Measurements from ENCODE around the gene MRAS.
A peak's percentile ranks its signal among the peaks of the same experiment; 100 is the strongest.
"Not testable (repeated sequence)": the region's sequence is repeated elsewhere in the genome, so short reads cannot be mapped to it uniquely, and the experiment has no call there.

MRAS gene

DNA sequence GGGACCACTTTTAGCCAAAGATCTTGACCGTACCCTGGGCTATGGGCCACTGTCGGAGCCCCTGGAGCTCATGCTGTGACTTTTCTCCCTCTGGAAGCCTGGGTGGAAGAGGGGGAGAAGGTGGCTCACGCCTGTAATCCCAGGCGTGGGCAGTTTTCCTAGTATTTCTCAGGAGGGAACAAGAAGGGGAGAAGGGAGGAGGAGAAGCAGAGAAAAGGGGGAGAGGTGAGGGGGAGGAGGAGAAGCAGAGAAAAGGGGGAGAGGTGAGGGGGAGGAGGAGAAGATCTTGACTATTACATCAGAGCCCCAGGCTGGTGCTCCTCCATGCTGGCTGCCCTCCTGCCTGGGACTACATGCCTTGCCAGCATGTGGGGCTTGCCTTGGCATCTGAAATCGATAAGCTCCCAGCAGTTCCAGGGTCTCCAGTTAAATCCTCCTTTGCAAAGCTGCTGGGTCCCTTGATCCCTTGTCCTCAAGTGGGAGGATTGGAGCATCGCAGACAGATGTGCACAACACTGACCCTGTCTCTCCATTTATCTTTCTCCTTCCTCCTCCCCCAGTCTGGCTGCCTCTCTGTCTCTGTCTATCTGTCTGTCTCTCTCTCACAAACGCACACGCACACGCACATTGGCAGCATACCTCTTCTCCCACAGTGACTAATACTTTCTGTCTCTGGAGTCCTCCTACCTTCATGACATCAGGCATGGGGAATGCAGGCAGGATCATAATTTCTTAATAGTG, 41.6 kb downstream of the MRAS start:
- no peak for DNase-seq (ENCODE audit: low read depth in 2 of 2)

DNA sequence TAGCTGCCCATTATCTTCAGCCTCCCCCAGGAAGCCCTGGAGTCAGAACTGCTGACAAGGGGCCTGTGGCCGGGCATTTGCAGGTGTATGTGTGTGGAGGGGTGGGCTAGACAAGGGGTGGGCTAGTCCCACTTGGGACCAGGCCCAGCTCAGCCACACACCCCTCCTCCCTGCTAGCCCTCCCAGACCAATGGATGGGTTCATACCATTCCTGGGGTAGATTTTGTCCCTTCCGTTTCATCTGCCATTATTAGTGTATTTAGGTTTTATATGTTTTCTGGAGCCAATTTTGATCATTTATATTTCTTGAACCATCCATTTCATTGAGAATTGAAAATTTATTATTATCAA, 42.2 kb downstream of the MRAS start:
- no peak for DNase-seq (ENCODE audit: low read depth in 2 of 2)

GRCh38 chr3:138394156-138394555, 45.8 kb downstream of the MRAS start:
- DNase-seq (ENCODE audit: low read depth in 2 of 2), result no peak

- no peak for DNase-seq (ENCODE audit: low read depth in 2 of 2)
Measured at GRCh38 chr3:138394686-138395085, 46.3 kb downstream of the MRAS start.

GRCh38 chr3:138395865-138396751, 47.7 kb downstream of the MRAS start:
- no peak for DNase-seq (ENCODE audit: low read depth in 2 of 2)

DNA sequence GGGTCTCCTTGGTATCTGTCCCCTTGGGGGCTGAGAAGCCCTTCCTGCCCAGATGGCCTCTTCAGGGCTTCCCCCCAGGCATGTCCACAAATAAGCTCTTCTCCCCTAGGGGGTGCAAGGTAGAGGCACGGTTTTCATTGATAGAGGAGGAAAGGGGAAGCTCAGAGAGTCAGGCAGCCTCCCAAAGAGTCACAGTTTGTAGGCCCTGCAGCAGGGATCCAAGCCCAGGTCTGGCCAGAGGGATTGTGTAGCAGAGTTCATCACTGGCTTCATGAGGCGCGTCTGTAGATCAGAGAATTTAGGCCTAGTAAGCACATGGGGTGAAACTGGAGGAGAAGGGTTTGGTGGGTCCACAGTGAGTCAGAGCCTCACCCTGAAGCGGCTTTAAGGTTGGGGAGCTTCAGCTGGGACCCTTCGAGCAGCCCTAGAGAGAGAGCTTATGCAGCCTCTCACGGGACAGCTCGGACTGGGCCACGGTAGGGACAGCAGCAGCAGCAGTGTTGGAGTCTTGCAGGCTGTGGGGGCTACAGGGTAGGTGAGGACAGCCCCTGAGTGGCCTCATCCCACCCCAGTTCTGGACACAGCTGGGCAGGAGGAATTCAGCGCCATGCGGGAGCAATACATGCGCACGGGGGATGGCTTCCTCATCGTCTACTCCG, 48.5 kb downstream of the MRAS start:
- DNase-seq (ENCODE audit: low read depth in 2 of 2), result no peak

- no peak for DNase-seq (ENCODE audit: low read depth in 2 of 2)
Measured at GRCh38 chr3:138397983-138398382, 49.6 kb downstream of the MRAS start.

- DNase-seq (ENCODE audit: low read depth in 2 of 2), result no peak
Measured at GRCh38 chr3:138398791-138399575, 50.6 kb downstream of the MRAS start.

- DNase-seq (ENCODE audit: low read depth in 2 of 2), result no peak
Measured at GRCh38 chr3:138399766-138400165, 51.4 kb downstream of the MRAS start.

DNA sequence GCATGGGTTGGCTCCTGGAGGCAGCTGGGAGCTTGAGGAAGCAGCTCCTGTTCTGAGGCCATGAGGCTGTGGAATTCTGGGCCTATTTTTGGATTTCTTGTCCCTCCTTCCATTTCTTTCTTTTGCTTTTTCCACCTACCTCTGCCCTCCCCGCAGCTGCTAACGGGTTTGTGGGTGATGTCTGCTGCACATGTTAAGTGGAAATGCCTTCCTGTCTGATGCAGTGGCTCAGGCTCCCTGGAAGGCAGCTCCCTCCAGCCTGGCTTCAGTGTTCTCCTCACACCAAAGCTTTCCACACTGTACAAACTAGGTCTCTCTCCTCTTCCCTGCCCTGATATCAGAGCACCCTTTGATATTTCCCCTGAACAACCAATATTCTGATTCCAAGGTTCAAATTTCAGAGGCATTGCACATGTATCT, 52.3 kb downstream of the MRAS start:
- no peak for DNase-seq (ENCODE audit: low read depth in 2 of 2)

DNA sequence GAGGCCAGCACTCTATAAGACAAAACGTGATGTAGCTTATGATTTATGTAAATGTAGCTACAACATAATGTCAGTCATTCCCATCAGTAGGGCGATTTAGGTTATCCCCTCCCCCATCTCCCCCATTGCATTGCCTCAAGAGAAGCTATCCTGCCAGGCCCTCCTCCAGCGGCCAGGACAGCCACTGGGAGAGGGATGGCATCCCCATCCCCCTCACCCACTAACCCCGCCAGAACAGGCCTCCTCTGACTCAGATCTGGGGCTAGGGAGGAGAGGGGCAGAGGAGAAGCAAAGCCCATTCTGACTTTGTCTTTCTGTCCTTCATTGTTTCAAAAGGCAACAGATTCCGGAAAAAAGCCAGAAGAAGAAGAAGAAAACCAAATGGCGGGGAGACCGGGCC, 53.5 kb downstream of the MRAS start:
- DNase-seq (ENCODE audit: low read depth in 2 of 2), result no peak

GRCh38 chr3:138404121-138404520, 55.7 kb downstream of the MRAS start:
- no peak for DNase-seq (ENCODE audit: low read depth in 2 of 2)

- DNase-seq (ENCODE audit: low read depth in 2 of 2), result no peak
Measured at GRCh38 chr3:138405001-138405400, 56.6 kb downstream of the MRAS start.

DNA sequence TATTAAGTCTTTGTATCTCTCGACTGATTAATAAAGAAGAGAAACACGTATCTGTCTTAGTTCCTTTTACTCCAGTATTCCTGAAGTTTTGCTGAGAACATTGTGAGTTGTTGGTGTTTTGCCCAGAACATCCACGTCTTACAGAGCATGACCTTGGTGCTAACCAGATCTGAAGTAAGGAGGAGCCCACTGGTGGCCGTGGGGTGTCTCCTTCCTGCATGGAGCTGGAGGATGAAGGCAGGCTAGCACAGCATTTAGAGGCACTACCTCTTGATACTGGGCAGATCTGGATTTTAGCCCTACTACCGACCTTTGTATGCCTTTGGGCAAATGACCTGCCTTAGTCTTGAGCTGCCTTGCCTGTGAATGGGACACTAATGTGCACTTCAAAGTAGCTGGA, 57.1 kb downstream of the MRAS start:
- no peak for DNase-seq (ENCODE audit: low read depth in 2 of 2)

DNA sequence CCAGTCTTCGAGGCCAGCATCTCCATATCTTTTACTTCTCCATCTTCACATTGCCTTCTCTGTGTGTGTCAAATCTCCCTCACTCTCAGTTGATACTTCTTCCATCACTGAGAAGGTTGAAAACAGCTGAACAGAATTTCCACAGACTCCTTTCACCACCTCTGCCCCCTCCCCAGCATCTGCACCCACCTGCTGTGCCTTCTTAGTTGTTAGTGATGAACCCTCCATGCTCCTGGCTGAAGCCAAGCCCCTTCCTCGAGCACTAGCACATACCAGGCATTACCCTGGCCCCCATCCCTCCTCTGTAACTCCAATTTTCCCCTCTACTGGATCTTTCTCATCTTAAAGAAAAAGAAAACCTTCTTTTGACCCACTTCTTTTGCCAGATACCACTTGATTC, 58.2 kb downstream of the MRAS start:
- no peak for DNase-seq (ENCODE audit: low read depth in 2 of 2)

- DNase-seq (ENCODE audit: low read depth in 2 of 2), result no peak
Measured at GRCh38 chr3:138407236-138407907, 59.0 kb downstream of the MRAS start.

GRCh38 chr3:138408751-138409570, 60.6 kb downstream of the MRAS start:
- no peak for DNase-seq (ENCODE audit: low read depth in 2 of 2)

DNA sequence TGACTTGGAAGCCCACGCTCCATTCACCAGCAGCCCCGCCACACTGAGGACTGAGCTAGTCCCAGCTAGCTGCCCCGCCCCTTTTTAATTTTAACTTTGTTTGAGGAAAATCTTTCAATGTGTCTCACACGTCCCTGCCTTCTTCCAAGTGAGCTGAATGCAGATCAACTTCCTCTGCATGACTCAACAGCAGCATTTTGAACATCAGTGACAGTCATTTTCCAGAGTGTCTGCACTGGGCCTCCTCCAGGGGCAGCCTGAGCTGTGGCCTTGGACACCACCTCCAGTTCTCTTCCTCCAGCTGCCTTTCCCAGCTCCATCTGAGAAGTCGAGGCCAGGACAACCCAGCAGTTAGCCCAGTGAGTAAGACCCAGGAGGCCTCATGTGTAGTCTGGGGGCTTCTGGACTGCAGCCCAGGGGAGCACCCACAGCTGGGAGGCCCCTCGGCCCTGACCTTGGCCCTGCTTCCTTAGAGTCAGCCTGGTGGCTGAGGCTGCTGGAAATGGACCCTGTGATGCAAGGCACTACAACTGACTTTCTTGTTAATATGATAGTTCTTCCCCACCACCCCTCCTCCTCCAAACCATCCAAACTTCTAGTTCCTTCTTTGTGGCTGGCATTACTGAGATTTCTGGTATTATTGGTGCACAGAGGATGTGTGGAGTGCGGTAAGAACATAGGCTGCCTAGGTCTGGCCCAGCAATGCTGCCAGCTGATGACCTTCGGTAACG, 64.6 kb downstream of the MRAS start:
- no peak for DNase-seq (ENCODE audit: low read depth in 2 of 2)

DNA sequence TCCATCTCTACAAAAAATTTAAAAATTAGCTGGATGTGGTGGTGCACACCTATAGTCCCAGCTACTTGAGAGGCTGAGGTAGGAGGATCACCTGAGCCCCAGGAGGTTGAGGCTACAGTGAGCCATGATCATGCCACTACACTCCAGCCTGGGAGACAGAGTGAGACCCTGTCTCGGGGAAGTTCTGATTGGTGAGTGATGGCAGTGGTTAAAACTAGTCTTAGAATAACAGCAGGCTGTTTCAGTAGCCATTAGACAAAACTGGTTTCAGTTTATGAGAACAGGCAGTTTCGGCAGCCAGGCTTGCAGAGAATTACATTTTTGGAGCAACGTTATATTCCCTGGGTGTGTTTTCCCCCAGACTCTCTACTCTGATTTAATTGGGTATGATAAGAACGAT, 67.9 kb downstream of the MRAS start:
- not testable (repeated sequence) for DNase-seq (ENCODE audit: low read depth in 2 of 2)

- peak; percentile 30 for DNase-seq (ENCODE audit: low read depth in 2 of 2)
Measured at GRCh38 chr3:138417559-138417982, 69.2 kb downstream of the MRAS start.

All from stimulated activated CD8-positive, alpha-beta memory T cell treated with anti-CD3 and anti-CD28 coated beads, Interleukin-2, amount 100 ng/mL, for 1 hour (primary cell).